Forelimb muscle (tissue), 1 donor: ENCODE data around the gene MOBP. TPM values are rescaled to one million over a fixed set of nuclear protein-coding genes. Genes with fewer than 3 reads are reported as not detected.
"Not testable (repeated sequence)": the region's sequence is repeated elsewhere in the genome, so short reads cannot be mapped to it uniquely, and the experiment has no call there.

ENCODE experiments used
- DNase-seq: peaks from one replicate; pipeline ENCODE4 v3.0.0-alpha.2; 2013; ENCODE audit warnings: low read depth
- polyA plus RNA-seq: library from polyadenylated mRNA; unstranded; fragments of 120-200 nt; gene quantifications from one replicate; pipeline ENCODE4 v1.2.1, GENCODE V29; 2013; ENCODE audit not compliant: insufficient read length

MOBP gene
- polyA plus RNA-seq, 1 donor, result 0.09 TPM

GRCh38 chr3:39449796-39450195 is 17.7 kb upstream of the MOBP start:
- DNase-seq, result no peak

DNA sequence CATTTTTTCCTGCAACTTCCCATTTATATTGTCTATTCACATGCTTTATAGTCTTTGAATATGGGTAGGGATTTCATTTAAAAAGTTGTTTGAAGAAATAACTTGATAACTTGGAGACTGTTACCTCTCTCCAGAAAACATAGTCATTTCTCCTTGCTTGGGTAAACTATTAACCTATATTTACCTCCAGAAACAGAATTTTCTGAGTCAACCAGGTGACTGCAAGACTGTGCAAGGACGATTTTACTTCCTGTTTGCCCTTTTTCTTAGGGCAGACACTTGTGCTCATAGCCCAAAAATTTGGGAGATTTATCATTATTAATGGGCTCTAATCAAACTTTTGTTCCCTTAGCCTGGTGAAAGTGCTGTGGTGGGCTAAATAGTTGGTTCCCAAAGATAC is 14.3 kb upstream of the MOBP start:
- DNase-seq, result no peak

DNA sequence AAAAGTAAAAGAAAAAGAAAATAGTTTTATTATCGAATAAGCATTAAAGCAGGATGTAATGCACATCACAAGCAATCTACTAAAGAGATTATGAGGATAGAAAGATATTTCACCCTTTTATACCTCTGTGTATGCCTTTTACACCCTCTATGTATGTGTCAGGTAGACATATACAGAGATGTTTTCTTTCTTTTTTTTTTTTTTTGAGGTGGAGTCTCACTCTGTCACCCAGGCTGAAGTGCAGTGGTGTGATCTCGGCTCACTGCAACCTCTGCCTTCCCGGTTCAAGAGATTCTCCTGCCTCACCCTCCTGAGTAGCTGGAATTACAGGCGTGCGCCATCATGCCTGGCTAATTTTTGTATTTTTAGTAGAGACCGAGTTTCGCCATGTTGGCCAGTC is 13.6 kb upstream of the MOBP start:
- not testable (repeated sequence) for DNase-seq

GRCh38 chr3:39454591-39455217 is 12.8 kb upstream of the MOBP start:
- DNase-seq, result no peak

GRCh38 chr3:39456159-39456558 is 11.3 kb upstream of the MOBP start:
- no peak for DNase-seq

GRCh38 chr3:39457361-39457760 is 10.1 kb upstream of the MOBP start:
- no peak for DNase-seq

DNA sequence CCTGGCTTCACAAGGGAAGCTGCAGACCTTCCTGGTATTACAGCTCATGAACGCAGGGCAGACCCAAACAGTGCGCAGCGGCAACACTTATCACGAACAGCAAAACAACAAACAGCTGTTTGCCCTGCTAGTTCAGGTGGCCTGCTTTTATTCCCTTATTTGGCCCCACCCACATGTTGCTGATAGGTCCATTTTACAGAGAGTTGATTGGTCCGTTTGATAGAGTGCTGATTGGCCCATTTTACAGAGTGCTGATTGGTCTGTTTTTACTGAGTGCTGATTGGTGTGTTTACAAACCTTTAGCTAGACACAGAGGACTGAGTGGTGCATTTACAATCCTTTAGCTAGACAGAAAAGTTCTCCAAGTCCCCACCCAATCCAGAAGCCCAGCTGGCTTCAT is 8.9 kb upstream of the MOBP start:
- not testable (repeated sequence) for DNase-seq

DNA sequence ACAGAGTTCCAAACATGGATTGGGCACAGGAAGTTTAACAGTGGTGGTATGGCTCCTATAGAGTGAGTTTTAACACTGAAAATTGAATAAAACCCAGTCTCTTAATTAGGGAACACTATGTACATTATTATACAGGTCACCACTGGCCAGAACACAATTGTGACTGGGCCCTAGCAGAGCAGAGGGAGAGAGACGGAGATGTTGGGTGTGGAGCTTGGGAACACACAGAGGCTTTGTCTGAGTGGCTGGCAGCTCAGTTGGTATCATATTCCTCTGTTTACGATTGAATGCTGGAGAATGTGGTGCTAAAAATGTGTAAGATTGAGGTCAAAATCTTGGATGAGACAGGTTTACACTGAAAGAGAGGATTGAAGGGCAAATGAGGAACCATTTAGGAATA is 6.8 kb upstream of the MOBP start:
- DNase-seq, result no peak

- DNase-seq, result no peak
Measured at GRCh38 chr3:39463269-39463668, 4.2 kb upstream of the MOBP start.

GRCh38 chr3:39466988-39467387 is 492 bp upstream of the MOBP start:
- DNase-seq, result no peak

GRCh38 chr3:39468108-39468436 is 592 bp downstream of the MOBP start:
- no peak for DNase-seq

DNA sequence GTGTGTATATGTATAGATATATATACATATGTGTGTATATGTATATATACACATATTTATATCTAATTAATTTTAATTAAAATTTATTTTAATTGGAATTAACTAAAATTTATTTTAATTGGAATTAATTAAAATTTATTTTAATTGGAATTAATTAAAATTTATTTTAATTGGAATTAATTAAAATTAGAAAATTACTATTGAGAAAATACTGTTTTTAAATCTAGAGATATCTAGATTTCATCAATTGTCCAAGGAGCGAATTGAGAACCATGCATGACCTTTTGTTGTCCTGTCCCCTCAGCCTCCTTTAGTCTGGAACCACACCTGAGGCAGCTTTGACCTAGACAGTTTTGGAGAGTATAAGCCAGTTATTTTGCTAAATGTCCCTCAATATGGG is 1.8 kb downstream of the MOBP start:
- DNase-seq, result no peak

DNA sequence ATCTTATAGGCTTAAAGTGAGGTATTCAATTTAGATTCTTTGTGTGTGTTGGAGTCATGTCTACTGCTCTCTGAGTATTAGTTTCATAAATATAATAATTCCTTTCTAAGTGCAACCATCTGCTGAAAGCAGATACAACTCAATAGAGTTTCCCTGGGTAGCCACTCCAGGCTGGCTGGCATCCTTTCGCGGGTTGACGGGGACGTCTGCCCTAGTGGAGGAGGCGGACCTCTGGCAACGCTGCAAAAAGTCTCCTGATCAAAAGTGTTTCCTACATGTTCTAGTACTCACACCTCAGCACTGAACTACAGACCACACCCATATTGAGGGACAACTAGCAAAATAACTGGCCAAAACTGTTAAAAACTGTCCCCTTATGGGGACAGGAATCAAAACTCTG is 2.5 kb downstream of the MOBP start:
- DNase-seq, result no peak

DNA sequence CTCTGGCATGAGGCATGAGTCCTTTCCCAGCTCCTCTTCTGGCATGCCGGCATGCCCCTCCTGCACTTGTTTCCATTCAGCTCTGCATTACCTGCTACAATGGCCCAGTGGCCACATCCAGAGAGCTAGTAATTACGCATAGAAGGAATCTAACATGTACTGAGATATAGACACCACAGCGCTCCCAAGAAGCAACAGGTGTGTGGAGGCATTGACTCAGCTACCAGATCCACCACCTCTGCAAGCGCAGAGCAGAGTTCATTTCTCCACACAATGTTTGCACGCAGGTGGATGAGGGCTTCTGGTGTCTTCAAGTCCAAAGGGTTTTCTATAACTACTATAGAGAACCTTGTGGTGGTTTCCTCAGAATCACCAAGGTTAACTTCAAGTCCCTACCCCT is 4.2 kb downstream of the MOBP start:
- DNase-seq, result no peak

DNA sequence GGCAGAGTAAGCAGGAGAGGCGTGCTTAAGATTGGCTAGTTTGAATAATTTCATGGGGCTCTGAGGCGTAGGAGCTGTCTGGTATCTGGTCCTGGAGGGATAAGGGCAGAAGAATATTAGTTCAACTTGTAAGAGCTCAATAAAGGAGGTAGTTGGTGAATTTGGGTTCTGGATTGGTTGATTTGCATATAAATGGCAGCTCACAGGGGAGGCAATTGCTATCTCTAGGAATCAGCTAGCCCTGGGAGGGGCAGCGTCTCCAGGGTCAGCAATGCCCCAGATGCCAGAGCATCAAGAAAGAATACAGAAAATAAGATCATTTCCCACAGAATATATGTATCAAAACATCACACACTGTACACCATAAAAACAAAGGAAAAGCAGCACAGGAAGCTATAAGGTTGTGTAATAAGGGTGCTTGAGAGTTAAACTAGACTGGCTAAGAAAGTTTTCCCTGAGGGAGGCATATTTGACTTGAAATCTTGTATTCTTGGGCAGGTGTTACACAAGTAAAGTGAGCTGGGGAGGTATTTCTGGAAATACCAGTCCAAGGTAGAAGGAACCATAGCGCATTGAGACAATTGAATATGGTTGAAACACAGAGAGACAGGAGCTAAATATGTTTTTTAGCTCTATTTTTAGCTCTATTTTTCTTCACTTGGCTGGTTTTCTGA is 6.1 kb downstream of the MOBP start:
- no peak for DNase-seq

DNA sequence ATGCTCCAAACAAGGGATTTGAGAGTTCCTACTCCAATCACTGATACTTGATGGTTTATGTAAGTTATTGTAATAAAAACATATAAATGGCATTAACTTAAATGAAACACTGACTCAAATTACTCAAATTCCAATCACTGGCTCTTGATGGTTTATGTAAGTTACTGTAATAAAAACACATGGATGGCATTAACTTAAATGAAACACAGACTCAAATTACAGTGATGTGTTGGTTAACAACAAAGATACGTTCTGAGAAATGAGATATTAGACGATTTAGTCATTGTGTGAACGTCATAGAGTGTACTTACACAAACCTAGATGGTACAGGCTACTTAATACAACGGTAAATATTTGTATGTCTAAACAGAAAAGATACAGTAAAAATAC is 6.6 kb downstream of the MOBP start:
- no peak for DNase-seq

GRCh38 chr3:39476783-39477182 is 9.3 kb downstream of the MOBP start:
- DNase-seq, result no peak

DNA sequence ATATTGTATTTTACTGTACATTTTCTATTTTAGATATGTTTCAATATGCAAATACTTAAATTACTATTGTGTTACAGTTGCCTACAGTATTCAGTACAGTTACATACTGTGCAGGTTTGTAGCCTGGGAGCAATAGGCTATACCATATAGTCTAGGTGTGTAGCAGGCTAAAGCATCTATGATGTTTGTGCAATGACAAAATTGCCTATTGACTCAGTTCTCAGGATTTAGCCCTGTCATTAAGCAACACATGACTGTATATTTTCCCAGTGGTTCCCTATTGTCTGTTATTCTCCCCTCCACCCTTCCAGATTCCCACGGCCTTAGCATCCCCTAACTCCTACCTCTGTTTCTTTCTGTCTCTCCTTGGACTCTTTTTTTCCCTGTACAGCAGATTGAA is 10.7 kb downstream of the MOBP start:
- no peak for DNase-seq

GRCh38 chr3:39479701-39480414 is 12.4 kb downstream of the MOBP start:
- DNase-seq, result no peak

DNA sequence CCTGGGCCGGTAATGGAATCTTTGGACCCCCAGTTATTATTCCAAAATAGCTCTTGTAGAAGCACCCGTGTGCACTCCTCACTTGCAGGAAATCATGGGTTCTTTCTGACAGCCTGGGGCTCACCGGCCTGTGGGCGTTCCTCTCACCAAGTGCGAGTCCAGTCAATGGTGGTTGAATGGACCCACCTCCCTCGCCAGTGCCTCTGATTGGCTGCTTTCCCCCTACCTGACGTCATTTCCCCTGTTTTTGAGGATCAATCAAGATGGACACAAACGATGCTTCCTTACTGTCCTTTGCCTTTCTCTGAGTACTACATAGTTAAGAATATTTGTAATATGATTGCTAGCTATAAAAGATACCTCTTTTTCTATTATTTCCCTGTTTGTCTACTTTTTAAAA is 18.1 kb downstream of the MOBP start:
- DNase-seq, result no peak

- no peak for DNase-seq
Measured at GRCh38 chr3:39491014-39491413, 23.5 kb downstream of the MOBP start.

GRCh38 chr3:39491733-39492350 is 24.4 kb downstream of the MOBP start:
- DNase-seq, result no peak

DNA sequence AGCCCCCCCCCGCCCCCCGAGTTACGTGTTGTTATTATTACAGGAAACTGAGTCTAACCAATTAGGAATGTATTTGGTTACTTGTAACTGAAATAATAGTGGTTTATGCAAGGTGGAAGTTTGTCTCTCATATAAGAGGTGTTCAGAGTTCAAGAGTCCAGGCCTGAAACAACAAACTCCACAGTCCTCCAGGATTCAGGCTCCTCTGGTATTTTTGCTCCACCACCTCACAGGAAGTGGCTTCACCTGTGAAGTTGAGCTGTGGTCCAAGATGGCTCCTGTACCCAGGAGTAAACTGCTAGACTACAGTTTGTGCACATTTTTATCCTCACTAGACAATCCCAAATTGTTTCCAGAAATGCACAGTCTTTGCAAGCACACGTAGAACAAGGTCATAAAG is 27.3 kb downstream of the MOBP start:
- no peak for DNase-seq
